HEK293 (cell line): ENCODE measurements around the gene IVNS1ABP.

Experiments used
- CTCF ChIA-PET: fragments of 350-600 bp; formaldehyde crosslinking; extraction: SDS; loops from one replicate; lab custom pipeline; 2021; ENCODE audit warnings: antibody characterized with exemption; lab: Yijun Ruan, JAX
- POLR2A ChIA-PET: fragments of 300-600 bp; formaldehyde crosslinking; extraction: SDS; loops from one replicate; lab custom pipeline; 2020; ENCODE audit warnings: antibody characterized with exemption, inconsistent platforms; lab: Yijun Ruan, JAX
- H3K27ac ChIP-seq: fragments of 200-500 bp; sonication (Bioruptor generic); 2 replicates; pipeline ENCODE4 v1.5.1; 2014; ENCODE audit warnings: low read depth, low read length, control low read depth, inconsistent platforms; ENCODE audit errors: extremely low read depth
- H3K36me3 ChIP-seq, 2 experiments: fragments of 200-500 bp in 1 of 2; sonication (Bioruptor generic) in 1 of 2; 1 replicate in 1 of 2; 2 replicates in 1 of 2; pipeline ENCODE4 v1.5.1; 2014 to 2017; ENCODE audit warnings: inconsistent platforms in 2 of 2, low read length in 2 of 2; ENCODE audit not compliant: control insufficient read depth in 2 of 2, insufficient read depth in 1 of 2
- H3K4me1 ChIP-seq: fragments of 200-500 bp; sonication (Bioruptor generic); 2 replicates; pipeline ENCODE4 v1.5.1; 2014; ENCODE audit warnings: mild to moderate bottlenecking, low read length, inconsistent platforms; ENCODE audit not compliant: control insufficient read depth, insufficient read depth
- H3K4me3 ChIP-seq: 2 replicates; pipeline ENCODE4 v1.5.1; 2011; ENCODE audit warnings: low read depth, mild to moderate bottlenecking, control low read depth, low read length, moderate library complexity
- H3K9me3 ChIP-seq: fragments of 200-500 bp; sonication (Bioruptor generic); 2 replicates; pipeline ENCODE4 v1.5.1; 2014; ENCODE audit warnings: low read depth, low read length, inconsistent platforms; ENCODE audit not compliant: control insufficient read depth, insufficient read depth
- ELK4 ChIP-seq: IDR thresholded peaks from 2 replicates; pipeline ENCODE4 v1.6.1; 2011; ENCODE audit warnings: mild to moderate bottlenecking, low read depth, low read length, borderline replicate concordance
- GFI1B ChIP-seq: fragments of 450-650 bp; formaldehyde crosslinking; IDR thresholded peaks from 2 replicates; pipeline ENCODE4 v1.5.1; 2016; ENCODE audit warnings: missing biosample characterization, missing genetic modification characterization
- HOXC10 ChIP-seq: sonication (generic); formaldehyde crosslinking; IDR thresholded peaks from 2 replicates; pipeline ENCODE4 v1.8.1; 2023; ENCODE audit warnings: mild to moderate bottlenecking, missing genetic modification reagents
- KLF10 ChIP-seq: fragments of 450-650 bp; IDR thresholded peaks from 2 replicates; pipeline ENCODE4 v1.5.1; 2018; ENCODE audit warnings: missing biosample characterization, mild to moderate bottlenecking, missing genetic modification characterization
- KLF7 ChIP-seq: fragments of 450-650 bp; formaldehyde crosslinking; IDR thresholded peaks from 2 replicates; pipeline ENCODE4 v1.5.1; 2016; ENCODE audit warnings: missing biosample characterization, missing genetic modification characterization, borderline replicate concordance
- MEIS1 ChIP-seq: sonication (generic); formaldehyde crosslinking; IDR thresholded peaks from 2 replicates; pipeline ENCODE4 v1.8.1; 2022; ENCODE audit warnings: missing genetic modification reagents, mild to moderate bottlenecking, borderline replicate concordance
- RBAK ChIP-seq: fragments of 450-650 bp; formaldehyde crosslinking; IDR thresholded peaks from 2 replicates; pipeline ENCODE4 v1.5.1; 2016; ENCODE audit warnings: missing biosample characterization, missing genetic modification characterization
- YY2 ChIP-seq: fragments of 450-650 bp; formaldehyde crosslinking; IDR thresholded peaks from 2 replicates; pipeline ENCODE4 v1.5.1; 2016; ENCODE audit warnings: missing biosample characterization, missing genetic modification characterization
- ZBTB1 ChIP-seq: fragments of 450-650 bp; formaldehyde crosslinking; IDR thresholded peaks from 2 replicates; pipeline ENCODE4 v1.5.1; 2016; ENCODE audit warnings: missing biosample characterization, missing genetic modification characterization
- ZBTB20 ChIP-seq: fragments of 450-650 bp; formaldehyde crosslinking; IDR thresholded peaks from 2 replicates; pipeline ENCODE4 v1.5.1; 2016; ENCODE audit warnings: missing biosample characterization, missing genetic modification characterization
- ZFP37 ChIP-seq: fragments of 450-650 bp; formaldehyde crosslinking; IDR thresholded peaks from 2 replicates; pipeline ENCODE4 v1.5.1; 2016; ENCODE audit warnings: missing biosample characterization, missing genetic modification characterization
- ZNF10 ChIP-seq: fragments of 450-650 bp; formaldehyde crosslinking; IDR thresholded peaks from 2 replicates; pipeline ENCODE4 v1.5.1; 2017; ENCODE audit warnings: missing biosample characterization, missing genetic modification characterization
- ZNF174 ChIP-seq: fragments of 450-650 bp; formaldehyde crosslinking; IDR thresholded peaks from 2 replicates; pipeline ENCODE4 v1.5.0; 2017; ENCODE audit warnings: missing biosample characterization, mild to moderate bottlenecking, missing genetic modification characterization
- ZNF175 ChIP-seq: fragments of 450-650 bp; formaldehyde crosslinking; IDR thresholded peaks from 2 replicates; pipeline ENCODE4 v1.5.1; 2016; ENCODE audit warnings: missing biosample characterization, missing genetic modification characterization
- ZNF19 ChIP-seq: fragments of 450-650 bp; formaldehyde crosslinking; IDR thresholded peaks from 2 replicates; pipeline ENCODE4; 2016; ENCODE audit warnings: missing biosample characterization, missing genetic modification characterization, low read depth
- ZNF211 ChIP-seq: fragments of 450-650 bp; formaldehyde crosslinking; IDR thresholded peaks from 2 replicates; pipeline ENCODE4 v1.5.1; 2016; ENCODE audit warnings: low read depth, missing biosample characterization, missing genetic modification characterization
- ZNF248 ChIP-seq: fragments of 450-650 bp; formaldehyde crosslinking; IDR thresholded peaks from 2 replicates; pipeline ENCODE4 v1.5.1; 2017; ENCODE audit warnings: missing biosample characterization, missing genetic modification characterization
- ZNF350 ChIP-seq: fragments of 450-650 bp; formaldehyde crosslinking; IDR thresholded peaks from 2 replicates; pipeline ENCODE4 v1.5.0; 2017; ENCODE audit warnings: missing biosample characterization, mild to moderate bottlenecking, missing genetic modification characterization
- ZNF416 ChIP-seq: fragments of 450-650 bp; formaldehyde crosslinking; IDR thresholded peaks from 2 replicates; pipeline ENCODE4 v1.5.1; 2016; ENCODE audit warnings: missing biosample characterization, missing genetic modification characterization
- ZNF510 ChIP-seq: fragments of 450-650 bp; formaldehyde crosslinking; IDR thresholded peaks from 2 replicates; pipeline ENCODE4 v1.5.1; 2018; ENCODE audit warnings: mild to moderate bottlenecking, missing genetic modification characterization, missing biosample characterization; ENCODE audit not compliant: insufficient replicate concordance
- ZNF513 ChIP-seq: fragments of 450-650 bp; IDR thresholded peaks from 2 replicates; pipeline ENCODE4 v1.5.1; 2018; ENCODE audit warnings: missing biosample characterization, missing genetic modification characterization
- ZNF514 ChIP-seq: fragments of 450-650 bp; formaldehyde crosslinking; IDR thresholded peaks from 2 replicates; pipeline ENCODE4 v1.5.1; 2016; ENCODE audit warnings: missing biosample characterization, missing genetic modification characterization
- ZNF530 ChIP-seq: fragments of 450-650 bp; formaldehyde crosslinking; IDR thresholded peaks from 2 replicates; pipeline ENCODE4 v1.5.1; 2016; ENCODE audit warnings: low read depth, missing biosample characterization, missing genetic modification characterization
- ZNF600 ChIP-seq: fragments of 450-650 bp; formaldehyde crosslinking; IDR thresholded peaks from 2 replicates; pipeline ENCODE4 v1.5.1; 2016; ENCODE audit warnings: missing biosample characterization, missing genetic modification characterization
- ZNF707 ChIP-seq: fragments of 450-650 bp; formaldehyde crosslinking; IDR thresholded peaks from 2 replicates; pipeline ENCODE4 v1.5.1; 2016; ENCODE audit warnings: missing biosample characterization, missing genetic modification characterization
- ZNF830 ChIP-seq: fragments of 450-650 bp; IDR thresholded peaks from 2 replicates; pipeline ENCODE4 v1.5.0; 2018; ENCODE audit warnings: missing biosample characterization, missing genetic modification characterization, low read depth, mild to moderate bottlenecking, moderate library complexity
- ZSCAN16 ChIP-seq: fragments of 450-650 bp; formaldehyde crosslinking; IDR thresholded peaks from 2 replicates; pipeline ENCODE4 v1.5.1; 2016; ENCODE audit warnings: missing biosample characterization, missing genetic modification characterization
- TF ChIP-seq, protein P1 (sequence below): fragments of 450-650 bp; formaldehyde crosslinking; IDR thresholded peaks from 2 replicates; pipeline ENCODE4 v1.5.1; 2016; ENCODE audit warnings: missing biosample characterization, missing genetic modification characterization
- TF ChIP-seq, protein P2 (sequence below): fragments of 450-650 bp; formaldehyde crosslinking; IDR thresholded peaks from 2 replicates; pipeline ENCODE4 v1.5.1; 2016; ENCODE audit warnings: missing biosample characterization, missing genetic modification characterization

Gene IVNS1ABP

DNA sequence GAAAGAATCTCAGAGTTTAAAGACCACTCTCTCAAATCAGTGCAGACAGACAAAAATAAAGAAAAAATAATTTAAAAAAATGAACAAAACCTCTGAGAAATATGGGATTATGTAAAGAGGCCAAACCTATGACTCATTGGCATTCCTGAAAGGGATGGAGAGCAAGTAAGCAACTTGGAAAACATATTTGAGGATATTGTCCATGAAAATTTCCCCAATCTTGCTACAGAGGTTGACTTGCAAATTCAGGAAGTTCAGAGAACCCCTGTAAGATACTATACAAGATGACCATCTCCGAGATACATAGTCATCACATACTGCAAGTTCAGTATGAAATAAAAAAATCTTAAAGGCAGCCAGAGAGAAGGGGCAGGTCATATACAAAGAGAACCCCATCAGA is 43.7 kb upstream of the IVNS1ABP start:
- H3K27ac ChIP-seq, result no peak overlapping the region

GRCh38 chr1:185358957-185359356 is 41.9 kb upstream of the IVNS1ABP start:
- POLR2A ChIA-PET, result no interaction called here
- no peak for TF ChIP-seq ZNF416
- TF ChIP-seq ZNF174 (tag by site-specific recombination), result no peak
- no peak for TF ChIP-seq ZNF10 (tag by site-specific recombination)
- no peak for TF ChIP-seq ZNF530 (tag by site-specific recombination)
- TF ChIP-seq, protein P1, sequence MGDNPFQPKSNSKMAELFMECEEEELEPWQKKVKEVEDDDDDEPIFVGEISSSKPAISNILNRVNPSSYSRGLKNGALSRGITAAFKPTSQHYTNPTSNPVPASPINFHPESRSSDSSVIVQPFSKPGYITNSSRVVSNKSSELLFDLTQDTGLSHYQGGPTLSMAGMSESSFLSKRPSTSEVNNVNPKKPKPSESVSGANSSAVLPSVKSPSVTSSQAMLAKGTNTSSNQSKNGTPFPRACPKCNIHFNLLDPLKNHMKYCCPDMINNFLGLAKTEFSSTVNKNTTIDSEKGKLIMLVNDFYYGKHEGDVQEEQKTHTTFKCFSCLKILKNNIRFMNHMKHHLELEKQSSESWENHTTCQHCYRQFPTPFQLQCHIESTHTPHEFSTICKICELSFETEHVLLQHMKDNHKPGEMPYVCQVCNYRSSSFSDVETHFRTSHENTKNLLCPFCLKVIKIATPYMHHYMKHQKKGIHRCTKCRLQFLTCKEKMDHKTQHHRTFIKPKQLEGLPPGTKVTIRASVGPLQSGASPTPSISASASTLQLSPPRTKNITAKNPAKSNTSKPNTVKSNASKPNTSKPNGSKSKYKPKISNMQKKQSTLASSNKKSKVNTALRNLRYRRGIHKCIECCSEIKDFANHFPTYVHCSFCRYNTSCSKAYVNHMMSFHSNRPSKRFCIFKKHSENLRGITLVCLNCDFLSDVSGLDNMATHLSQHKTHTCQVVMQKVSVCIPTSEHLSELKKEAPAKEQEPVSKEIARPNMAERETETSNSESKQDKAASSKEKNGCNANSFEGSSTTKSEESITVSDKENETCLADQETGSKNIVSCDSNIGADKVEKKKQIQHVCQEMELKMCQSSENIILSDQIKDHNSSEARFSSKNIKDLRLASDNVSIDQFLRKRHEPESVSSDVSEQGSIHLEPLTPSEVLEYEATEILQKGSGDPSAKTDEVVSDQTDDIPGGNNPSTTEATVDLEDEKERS (tag by site-specific recombination), result no peak
- no peak for TF ChIP-seq ZBTB1
- TF ChIP-seq ZFP37 (tag by site-specific recombination), result no peak
- CTCF ChIA-PET, result no interaction called here
- Histone ChIP-seq H3K36me3 (no peaks in the 10 kb centered on the region), H3K27ac (no peak overlapping the region), H3K4me3 (no peak overlapping the region), H3K9me3 (no peaks in the 10 kb centered on the region), H3K4me1 (no peaks in the 10 kb centered on the region)

More for the DNA sequence above, 43.7 kb upstream of the IVNS1ABP start:
- H3K4me1 ChIP-seq, result no peaks in the 10 kb centered on the region
- H3K36me3 ChIP-seq, result no peaks in the 10 kb centered on the region
- CTCF ChIA-PET, result interaction anchor here (0.6 kb wide), 1 partner anchor 286 kb away, joined by 3 read pairs; no protein-coding TSS in a partner anchor
- H3K9me3 ChIP-seq, result no peaks in the 10 kb centered on the region
- POLR2A ChIA-PET, result no interaction called here
- no peak for TF ChIP-seq ELK4
- no peak for TF ChIP-seq RBAK (tag by site-specific recombination)
- no peak for TF ChIP-seq ZNF175 (tag by site-specific recombination)
- no peak for TF ChIP-seq MEIS1 (CRISPR knock-in tag)
- no peak for TF ChIP-seq ZNF248
- TF ChIP-seq ZSCAN16, result no peak
- TF ChIP-seq KLF10 (tag by site-specific recombination), result no peak
- no peak for TF ChIP-seq ZNF211
- TF ChIP-seq HOXC10, result no peak
- TF ChIP-seq YY2 (tag by site-specific recombination), result no peak
- TF ChIP-seq ZNF707, result no peak
- TF ChIP-seq ZNF600 (tag by site-specific recombination), result no peak
- no peak overlapping the region for H3K4me3 ChIP-seq

DNA sequence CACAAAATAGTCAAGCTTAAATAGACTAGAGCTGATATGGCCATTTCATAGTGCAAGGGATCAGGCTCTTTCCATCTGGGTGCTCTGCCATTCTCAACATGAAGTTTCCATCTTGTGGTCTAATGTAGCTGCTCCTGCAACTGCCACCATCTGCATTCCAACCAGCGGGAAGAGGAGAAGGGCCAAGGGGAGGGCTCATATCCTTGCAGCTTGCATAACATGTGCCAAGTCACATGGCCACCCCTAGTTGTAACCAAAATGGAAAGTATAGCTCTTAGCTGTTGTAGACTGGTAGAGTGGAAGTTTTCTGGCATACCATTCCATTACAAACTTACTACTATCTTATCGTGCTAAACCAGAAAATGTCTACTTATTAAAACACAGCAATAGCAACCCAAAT is 38.9 kb upstream of the IVNS1ABP start:
- no peak overlapping the region for H3K4me3 ChIP-seq
- no peak overlapping the region for H3K27ac ChIP-seq
- ChIA-PET POLR2A (no interaction called here), CTCF (no interaction called here)
- no peaks in the 10 kb centered on the region for H3K9me3 ChIP-seq
- no peaks in the 10 kb centered on the region for H3K36me3 ChIP-seq
- no peaks in the 10 kb centered on the region for H3K4me1 ChIP-seq
- TF ChIP-seq ZNF19 (tag by site-specific recombination) (no peak), ZNF248 (no peak), ZNF510 (tag by site-specific recombination) (no peak), ZNF514 (no peak), KLF7 (tag by site-specific recombination) (no peak), ZNF830 (no peak), GFI1B (tag by site-specific recombination) (no peak), ZBTB20 (tag by site-specific recombination) (no peak), ZNF350 (tag by site-specific recombination) (no peak), ZNF513 (tag by site-specific recombination) (no peak)
- TF ChIP-seq, protein P2, sequence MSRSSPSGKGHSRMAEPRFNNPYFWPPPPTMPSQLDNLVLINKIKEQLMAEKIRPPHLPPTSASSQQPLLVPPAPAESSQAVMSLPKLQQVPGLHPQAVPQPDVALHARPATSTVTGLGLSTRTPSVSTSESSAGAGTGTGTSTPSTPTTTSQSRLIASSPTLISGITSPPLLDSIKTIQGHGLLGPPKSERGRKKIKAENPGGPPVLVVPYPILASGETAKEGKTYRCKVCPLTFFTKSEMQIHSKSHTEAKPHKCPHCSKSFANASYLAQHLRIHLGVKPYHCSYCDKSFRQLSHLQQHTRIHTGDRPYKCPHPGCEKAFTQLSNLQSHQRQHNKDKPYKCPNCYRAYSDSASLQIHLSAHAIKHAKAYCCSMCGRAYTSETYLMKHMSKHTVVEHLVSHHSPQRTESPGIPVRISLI (tag by site-specific recombination), result no peak
